Sigmoid colon (tissue), 7 donors: ENCODE data around the gene SRP68. TPM values are rescaled to one million over a fixed set of nuclear protein-coding genes. Genes with fewer than 3 reads are reported as not detected.

Source experiments
- DNase-seq: peaks from one replicate; pipeline ENCODE4 v3.0.0-alpha.2; 2019
- H3K27ac ChIP-seq, 4 donors: fragments of 200-600 bp; sonication (generic); one replicate each; pipeline ENCODE4 v1.5.1; 2016 to 2019; ENCODE audit warnings: mild to moderate bottlenecking in 1 of 4
- H3K27me3 ChIP-seq, 3 donors: fragments of 200-600 bp; sonication (generic); one replicate each; pipeline ENCODE4 v1.5.1; 2019; ENCODE audit warnings: mild to moderate bottlenecking in 1 of 3
- H3K36me3 ChIP-seq, 4 donors: fragments of 200-600 bp; sonication (generic); one replicate each; pipeline ENCODE4 v1.5.1; 2016 to 2019
- H3K4me1 ChIP-seq, 4 donors: fragments of 200-600 bp; sonication (generic); one replicate each; pipeline ENCODE4 v1.5.1; 2017 to 2019
- H3K4me3 ChIP-seq, 4 donors: fragments of 200-600 bp; sonication (generic); one replicate each; pipeline ENCODE4 v1.5.1; 2017 to 2019; ENCODE audit warnings: mild to moderate bottlenecking in 2 of 4, moderate library complexity in 1 of 4
- H3K9me3 ChIP-seq, 4 donors: fragments of 200-600 bp in 3 of 4; sonication (generic) in 3 of 4; one replicate each; pipeline versions ENCODE4 v1.5.1 to v1.6.1; 2013 to 2019
- EP300 ChIP-seq, 4 donors: sonication (generic); formaldehyde crosslinking; IDR thresholded peaks; one replicate each; pipeline ENCODE4 v1.6.1; 2017; ENCODE audit warnings: antibody characterized with exemption in 4 of 4
- POLR2A ChIP-seq, 2 donors: fragments of 450-650 bp; IDR thresholded peaks; one replicate each; pipeline ENCODE4 v1.6.1; 2016; ENCODE audit warnings: antibody characterized with exemption in 2 of 2, mild to moderate bottlenecking in 2 of 2, moderate library complexity in 2 of 2
- POLR2AphosphoS5 ChIP-seq, 4 donors: sonication (generic); formaldehyde crosslinking; IDR thresholded peaks; one replicate each; pipeline ENCODE4 v1.6.1; 2017; ENCODE audit warnings: antibody characterized with exemption in 4 of 4
- WGBS, 2 donors: extraction: QIAGEN DNeasy Blood & Tissue Kit; methylation state at CpG; one replicate each; pipeline ENCODE4 v1.1.7; 2013; 5-methylcytosine and 5-hydroxymethylcytosine counted together
- intact Hi-C: fragments of 100-400 bp; cut with DNase I; formaldehyde crosslinking; loops from one replicate; pipeline ENCODE4 v1.15.1; 2023
- polyA plus RNA-seq, 3 donors: library from polyadenylated mRNA; stranded (reverse); fragments of 200-250 nt; gene quantifications; one replicate each; pipeline ENCODE4 v1.2.3, GENCODE V29; 2013
- total RNA-seq, 4 donors: library from RNA; depleted of rRNA; stranded (reverse); fragments of >200 nt; gene quantifications; one replicate each; pipeline ENCODE4 v1.1.0, GENCODE V29; 2016
- TF ChIP-seq, protein P1 (sequence below), 4 experiments: fragments of 450-650 bp in 3 of 4; fragments of 200-600 bp in 1 of 4; IDR thresholded peaks; one replicate each; pipeline ENCODE4 v1.5.1; 2016 to 2019; ENCODE audit warnings: antibody characterized with exemption in 4 of 4, mild to moderate bottlenecking in 3 of 4, moderate library complexity in 2 of 4
- donor health status: healthy with polysubstance abuse.
- donor health status: Bipolar disorder and iron deficiency.
- donor health status: healthy.

SRP68 gene
- total and polyA plus RNA-seq, 7 donors = 37.2 to 60.6 (median 53.1) TPM

DNA sequence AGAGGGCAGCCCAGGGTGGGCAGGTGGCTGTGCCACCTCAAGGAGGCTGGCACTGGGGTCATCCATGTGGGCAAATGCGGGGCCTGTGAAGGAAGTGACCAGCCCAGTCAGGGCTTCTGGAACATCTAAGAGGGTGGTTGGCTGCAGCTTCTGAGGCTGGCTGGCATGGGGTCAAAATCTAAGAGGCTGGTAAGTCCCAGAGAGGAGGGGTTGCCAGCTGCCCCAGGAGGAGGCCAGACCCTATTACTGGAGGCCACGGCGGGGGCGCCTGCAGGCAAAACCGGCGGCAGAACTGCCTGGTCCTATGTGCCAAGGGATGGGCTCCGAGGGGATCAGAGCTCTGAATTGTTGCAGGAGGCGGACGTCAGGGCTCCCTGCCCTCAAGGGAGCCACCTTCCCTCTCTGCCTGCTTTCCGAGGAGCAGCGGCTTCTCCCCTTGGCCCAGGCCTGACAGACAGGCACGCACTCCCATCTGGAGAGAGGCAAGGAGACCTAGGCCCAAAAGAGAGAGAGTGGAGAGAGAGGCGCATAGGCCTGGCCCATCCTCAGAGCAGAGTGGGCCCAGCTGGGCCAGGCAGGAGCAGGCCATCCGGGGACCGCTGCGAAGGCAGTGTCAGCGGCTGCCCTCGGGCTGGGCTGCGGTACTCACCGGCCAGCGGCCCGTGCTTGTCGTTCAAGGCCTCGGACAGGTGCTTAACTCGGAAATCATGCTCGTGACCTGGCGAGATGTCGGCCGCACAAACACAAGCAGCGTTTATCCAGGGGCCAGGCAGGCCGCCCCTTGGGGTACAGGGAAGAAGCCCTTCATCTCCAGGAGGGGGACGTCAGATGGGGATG, 17.6 kb upstream of the SRP68 start:
- peak; percentile 55 for DNase-seq
- Histone ChIP-seq H3K4me3 (no peak overlapping the region), H3K27ac (no peak overlapping the region), H3K36me3 (peaks cover 50 to 98% (median 78%) of the 10 kb centered on the region in 4 donors), H3K9me3 (no peaks in the 10 kb centered on the region), H3K27me3 (no peaks in the 10 kb centered on the region), H3K4me1 (no peaks in the 10 kb centered on the region)
- intact Hi-C loops = loop anchor here (10.0 kb wide), 1 partner anchor 265 kb away; no protein-coding TSS in a partner anchor
- TF ChIP-seq POLR2AphosphoS5 (IDR thresholded peaks at IDR 0.05) = no peak
- no peak for TF ChIP-seq EP300 (IDR thresholded peaks at IDR 0.05)
- no peak for TF ChIP-seq POLR2A (IDR thresholded peaks at IDR 0.05)
- TF ChIP-seq, protein P1, sequence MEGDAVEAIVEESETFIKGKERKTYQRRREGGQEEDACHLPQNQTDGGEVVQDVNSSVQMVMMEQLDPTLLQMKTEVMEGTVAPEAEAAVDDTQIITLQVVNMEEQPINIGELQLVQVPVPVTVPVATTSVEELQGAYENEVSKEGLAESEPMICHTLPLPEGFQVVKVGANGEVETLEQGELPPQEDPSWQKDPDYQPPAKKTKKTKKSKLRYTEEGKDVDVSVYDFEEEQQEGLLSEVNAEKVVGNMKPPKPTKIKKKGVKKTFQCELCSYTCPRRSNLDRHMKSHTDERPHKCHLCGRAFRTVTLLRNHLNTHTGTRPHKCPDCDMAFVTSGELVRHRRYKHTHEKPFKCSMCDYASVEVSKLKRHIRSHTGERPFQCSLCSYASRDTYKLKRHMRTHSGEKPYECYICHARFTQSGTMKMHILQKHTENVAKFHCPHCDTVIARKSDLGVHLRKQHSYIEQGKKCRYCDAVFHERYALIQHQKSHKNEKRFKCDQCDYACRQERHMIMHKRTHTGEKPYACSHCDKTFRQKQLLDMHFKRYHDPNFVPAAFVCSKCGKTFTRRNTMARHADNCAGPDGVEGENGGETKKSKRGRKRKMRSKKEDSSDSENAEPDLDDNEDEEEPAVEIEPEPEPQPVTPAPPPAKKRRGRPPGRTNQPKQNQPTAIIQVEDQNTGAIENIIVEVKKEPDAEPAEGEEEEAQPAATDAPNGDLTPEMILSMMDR (IDR thresholded peaks at IDR 0.05) = no peak
- WGBS, 2 donors = 92 to 96% methylated on average over 32 of the region's 32 CpGs

DNA sequence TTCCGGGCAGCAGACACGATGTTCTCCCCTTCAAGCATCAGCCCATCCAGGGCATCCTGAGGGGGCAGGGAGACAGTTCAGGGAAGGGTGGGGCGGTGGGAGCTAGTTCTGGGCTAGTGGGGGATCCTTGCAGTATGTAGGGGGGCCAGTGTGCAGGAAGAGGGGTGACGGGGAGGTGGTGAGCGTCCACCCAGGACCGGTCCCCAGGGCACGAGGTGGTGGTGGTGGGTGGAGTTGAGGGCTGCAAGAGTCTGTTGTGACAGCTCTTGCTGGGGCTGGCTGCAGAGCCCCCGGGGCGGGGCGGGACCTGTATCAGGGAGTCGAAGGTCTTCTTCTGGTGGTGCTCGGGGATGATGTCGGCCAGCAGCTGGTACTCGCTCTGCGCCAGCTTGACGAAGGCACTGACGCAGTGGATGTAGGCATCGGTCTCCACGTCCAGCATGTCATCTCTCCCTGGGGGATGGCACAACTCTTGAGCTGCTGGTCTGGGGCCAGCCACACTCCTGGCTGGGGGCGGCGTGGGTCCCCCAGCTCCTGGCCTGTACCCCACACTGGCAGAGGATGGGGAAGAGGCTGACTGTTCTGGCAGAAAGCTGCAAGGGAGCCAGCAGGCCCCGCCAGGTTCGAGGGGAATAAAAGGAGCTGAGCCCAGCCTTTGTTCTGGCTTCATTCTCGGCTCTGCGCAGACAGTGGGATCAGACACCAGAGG, 16.7 kb upstream of the SRP68 start:
- DNase-seq = peak; percentile 60
- no peak for TF ChIP-seq POLR2AphosphoS5 (IDR thresholded peaks at IDR 0.05)
- no peak for TF ChIP-seq EP300 (IDR thresholded peaks at IDR 0.05)
- TF ChIP-seq, protein P1 (IDR thresholded peaks at IDR 0.05) = no peak
- no peak for TF ChIP-seq POLR2A (IDR thresholded peaks at IDR 0.05)
- H3K27me3 ChIP-seq = no peaks in the 10 kb centered on the region
- WGBS, 2 donors = 95 to 97% methylated on average over 25 of the region's 25 CpGs
- intact Hi-C loops = loop anchor here (10.0 kb wide), 1 partner anchor 264 kb away; no protein-coding TSS in a partner anchor
- no peak overlapping the region for H3K27ac ChIP-seq
- H3K4me1 ChIP-seq = no peaks in the 10 kb centered on the region
- peaks cover 49 to 98% (median 76%) of the 10 kb centered on the region in 4 donors for H3K36me3 ChIP-seq
- H3K4me3 ChIP-seq = no peak overlapping the region
- no peaks in the 10 kb centered on the region for H3K9me3 ChIP-seq

DNA sequence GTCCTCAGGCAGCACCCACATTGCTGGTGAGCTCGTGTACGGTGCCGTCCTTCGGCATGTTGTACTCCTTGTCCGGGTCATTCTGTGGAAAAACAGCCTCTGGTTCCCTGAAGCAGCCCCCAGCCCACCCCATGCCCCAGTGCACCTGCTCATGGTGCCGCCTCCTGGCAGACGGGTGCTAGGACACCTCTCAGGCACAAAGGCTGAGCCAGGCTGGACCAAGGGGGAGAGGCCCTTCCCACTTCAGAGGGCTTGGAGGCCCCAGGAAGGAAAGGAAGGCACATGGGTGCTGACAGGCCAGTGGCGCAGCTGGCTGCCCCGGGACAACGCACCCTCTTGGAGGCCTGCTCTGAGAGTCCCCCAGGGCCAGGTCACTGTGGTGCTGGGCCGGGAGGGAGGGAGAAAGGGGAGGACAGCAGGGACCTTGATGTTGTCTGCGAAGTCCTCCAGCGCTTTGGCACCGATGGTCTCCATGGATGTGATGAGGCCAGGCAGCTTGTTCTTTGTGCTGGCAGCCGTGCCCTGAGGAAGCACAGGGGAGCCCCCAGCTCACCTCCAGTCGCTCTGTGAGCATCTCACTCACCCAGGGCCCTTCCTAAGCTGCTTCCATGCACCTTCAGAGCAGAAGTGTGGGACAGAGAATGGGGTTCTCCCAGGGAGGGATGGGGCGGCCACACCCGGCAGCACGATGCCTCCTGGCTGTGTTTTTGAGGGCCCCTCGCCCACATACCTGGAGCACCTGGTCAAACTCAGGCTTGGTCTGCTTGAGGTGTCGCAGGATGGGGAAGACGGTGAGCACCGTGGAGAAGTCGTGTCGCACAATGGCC, 15.9 kb upstream of the SRP68 start:
- no peak overlapping the region for H3K27ac ChIP-seq
- H3K4me3 ChIP-seq = no peak overlapping the region
- H3K27me3 ChIP-seq = no peaks in the 10 kb centered on the region
- 87 to 95% methylated on average over 25 of the region's 25 CpGs for WGBS, 2 donors
- H3K36me3 ChIP-seq = peaks cover 42 to 98% (median 75%) of the 10 kb centered on the region in 4 donors
- DNase-seq = peak; percentile 35
- no peaks in the 10 kb centered on the region for H3K4me1 ChIP-seq
- no peaks in the 10 kb centered on the region for H3K9me3 ChIP-seq
- intact Hi-C loops = loop anchor here (10.0 kb wide), 1 partner anchor 263 kb away; no protein-coding TSS in a partner anchor
- TF ChIP-seq, protein P1 (IDR thresholded peaks at IDR 0.05) = no peak
- no peak for TF ChIP-seq POLR2A (IDR thresholded peaks at IDR 0.05)
- TF ChIP-seq EP300 (IDR thresholded peaks at IDR 0.05) = no peak
- TF ChIP-seq POLR2AphosphoS5 (IDR thresholded peaks at IDR 0.05) = no peak

DNA sequence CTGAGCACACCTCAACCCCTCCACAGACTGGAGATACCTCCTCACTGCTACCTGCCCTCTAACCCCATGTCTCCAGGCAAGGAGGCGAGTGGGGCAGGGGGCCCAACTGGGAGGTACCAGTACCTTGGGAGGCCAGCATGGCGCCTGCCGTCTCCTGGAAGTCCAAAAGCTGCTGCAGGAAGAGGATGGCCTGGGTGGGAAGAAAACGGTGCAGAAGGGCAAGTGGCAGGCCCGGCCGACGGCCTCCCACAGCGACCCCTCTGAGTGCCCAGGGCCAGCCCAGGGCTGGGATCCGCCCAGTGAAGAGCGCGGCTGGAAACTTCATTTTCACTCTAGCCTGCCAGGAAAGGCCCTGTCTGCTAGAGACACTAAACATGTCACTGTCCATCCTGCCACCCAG, 15.2 kb upstream of the SRP68 start:
- 90 to 97% methylated on average over 11 of the region's 11 CpGs for WGBS, 2 donors
- TF ChIP-seq POLR2AphosphoS5 (IDR thresholded peaks at IDR 0.05) = no peak
- no peak for TF ChIP-seq EP300 (IDR thresholded peaks at IDR 0.05)
- TF ChIP-seq, protein P1 (IDR thresholded peaks at IDR 0.05) = no peak
- no peak for TF ChIP-seq POLR2A (IDR thresholded peaks at IDR 0.05)

More for the DNA sequence above, 15.2 kb upstream of the SRP68 start:
- Histone ChIP-seq H3K27ac (no peak overlapping the region), H3K9me3 (no peaks in the 10 kb centered on the region), H3K4me3 (no peak overlapping the region), H3K4me1 (no peaks in the 10 kb centered on the region), H3K27me3 (no peaks in the 10 kb centered on the region), H3K36me3 (peaks cover 37 to 98% (median 73%) of the 10 kb centered on the region in 4 donors)
- intact Hi-C loops = loop anchor here (10.0 kb wide), 1 partner anchor 263 kb away; no protein-coding TSS in a partner anchor
- DNase-seq = no peak
